Heart left ventricle (tissue), 13 donors: Measurements from ENCODE around the gene NEK2.

Experiments used
- CTCF ChIP-seq, 12 donors: fragments of 200-600 bp; sonication (generic) in 4 of 12; IDR thresholded peaks; one replicate each; pipeline versions ENCODE4 v1.5.0 to v1.8.0; 2018 to 2022; ENCODE audit warnings: antibody characterized with exemption in 12 of 12, mild to moderate bottlenecking in 5 of 12
- POLR2A ChIP-seq, 2 donors: fragments of 450-650 bp; IDR thresholded peaks; one replicate each; pipeline ENCODE4 v1.6.1; 2017; ENCODE audit warnings: antibody characterized with exemption in 2 of 2, mild to moderate bottlenecking in 2 of 2, moderate library complexity in 2 of 2
- donor health status: ischemic (EF 13 %, LVEDD 7.1; RV severe dilation, severe dysfunction).
- donor health status: DM: no; HTN: yes; CAD: no.
- donor health status: DM: no; HTN: no; CAD: no.
- donor health status: ischemic (EF 25% LVEDD 6.9; RV normal size, moderate dysfunction).
- donor health status: ischemic (EF 25% LVEDD 5.7; RV mildly dilated, moderate dysfunction).
- donor health status: ischemic (EF 35%, LVEDD 5.7; RV mildly dilated, moderate dysfunction).
- donor health status: nonischemic (EF 11% LVEDD 7.7; RV severe dilation, severe dysfunction).
- donor health status: DM: yes; HTN: yes; CAD: no.
- donor health status: PGD.
- donor health status: ischemic (EF 29% LVEDD 5.4; RV normal size, mild dysfunction).
- donor health status: nonischemic (EF 23%, LVEDD 6.1; RV moderate dilation, normal function).

GRCh38 chr1:211722277-211723175, 47.1 kb upstream of the NEK2 start:
- TF ChIP-seq POLR2A (IDR thresholded peaks at IDR 0.05) (no peak), CTCF (IDR thresholded peaks at IDR 0.05) (no peak)
